Measurements from ENCODE around the gene LAMA2.

Gene LAMA2

DNA sequence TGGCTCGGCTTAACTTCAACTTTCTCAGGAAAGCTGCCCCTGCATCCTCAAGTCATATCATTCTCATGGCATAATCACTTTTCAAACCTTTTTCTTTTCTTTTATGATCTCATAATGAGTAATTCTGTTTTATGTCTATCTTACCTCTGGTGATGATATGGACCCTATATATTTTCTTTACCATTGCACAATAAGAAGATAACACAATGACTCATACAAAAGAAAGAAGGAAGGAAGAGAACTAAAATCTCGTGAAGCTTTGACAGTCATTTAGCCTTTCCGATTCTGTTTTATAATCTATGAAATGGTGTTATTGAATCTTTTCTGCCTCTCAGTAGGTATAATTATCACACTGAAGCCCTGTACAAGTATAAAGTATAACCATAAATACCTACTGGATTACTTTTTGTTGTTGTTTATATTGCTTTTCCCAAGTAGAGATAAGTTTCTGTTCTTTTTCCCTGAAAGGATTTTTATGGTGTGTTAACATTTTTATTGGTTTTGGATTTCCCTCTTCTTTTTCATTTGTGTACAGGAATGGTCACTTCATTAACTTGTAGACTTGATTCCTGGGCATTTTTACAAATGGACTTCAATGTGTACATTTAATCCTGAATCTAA is 300.9 kb downstream of the LAMA2 start:
- no peak for DNase-seq (ENCODE audit: low spot score)

DNA sequence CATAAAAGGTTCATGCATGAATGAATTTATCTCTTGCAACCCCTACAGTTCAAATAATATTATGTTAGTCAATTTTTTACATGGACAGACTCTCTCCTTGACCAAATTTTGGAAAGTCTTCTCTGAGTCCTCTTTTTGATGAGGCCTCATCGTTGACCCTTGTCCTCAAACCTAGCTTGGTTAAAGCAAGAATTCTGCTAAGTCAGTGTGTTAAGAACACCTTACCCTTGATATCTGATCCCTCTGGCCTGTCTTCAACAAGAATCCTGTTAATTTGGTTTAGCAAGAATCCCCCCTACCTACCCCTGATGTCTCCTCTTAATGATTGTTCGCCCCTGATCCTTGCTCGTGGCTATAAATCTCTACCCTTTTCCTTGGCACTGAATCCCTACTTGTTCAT is 301.4 kb downstream of the LAMA2 start:
- DNase-seq (ENCODE audit: low spot score) = no peak

GRCh38 chr6:129184808-129185366 is 301.9 kb downstream of the LAMA2 start:
- DNase-seq (ENCODE audit: low spot score) = no peak

DNA sequence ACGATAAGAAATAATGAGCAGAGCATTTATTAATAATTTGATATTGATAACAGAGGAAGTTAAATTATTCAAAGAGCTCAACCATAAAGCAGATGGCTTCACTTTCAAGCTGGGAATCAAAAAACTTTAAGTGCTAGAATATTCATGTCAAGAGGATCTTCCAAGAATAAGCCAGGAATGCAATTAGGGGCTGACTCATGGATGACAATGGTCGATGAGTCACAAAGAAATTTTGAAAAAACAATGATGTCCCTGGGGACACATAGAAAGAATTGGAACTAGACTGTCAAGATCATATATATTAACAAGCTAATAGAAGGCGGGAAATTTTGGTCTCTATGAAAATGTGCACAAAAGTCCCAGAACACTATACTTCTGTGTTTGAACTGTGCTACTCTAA is 304.1 kb downstream of the LAMA2 start:
- DNase-seq (ENCODE audit: low spot score) = no peak

GRCh38 chr6:129188306-129188705 is 305.4 kb downstream of the LAMA2 start:
- no peak for DNase-seq (ENCODE audit: low spot score)

GRCh38 chr6:129188795-129189194 is 305.9 kb downstream of the LAMA2 start:
- no peak for DNase-seq (ENCODE audit: low spot score)

- no peak for DNase-seq (ENCODE audit: low spot score)
Measured at GRCh38 chr6:129189266-129189665, 306.3 kb downstream of the LAMA2 start.

DNA sequence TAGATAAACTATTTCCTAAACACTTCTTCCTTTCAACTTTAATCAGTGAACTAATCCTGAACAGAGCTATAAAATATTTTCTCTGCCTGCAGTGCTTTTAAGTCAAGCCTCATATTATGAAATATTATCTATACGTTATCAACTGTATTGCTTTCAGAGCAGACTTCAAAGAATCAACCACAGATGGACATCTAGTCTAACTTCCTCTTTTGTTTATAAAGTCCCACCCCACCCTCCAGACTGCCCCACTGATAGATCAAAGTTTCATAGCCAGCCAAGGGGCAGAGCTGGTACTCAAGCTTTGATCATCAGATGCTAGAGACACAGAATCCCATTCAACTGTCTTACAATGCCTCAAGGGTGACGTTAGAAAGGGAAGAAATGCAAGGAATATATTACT is 308.3 kb downstream of the LAMA2 start:
- DNase-seq (ENCODE audit: low spot score) = no peak

DNA sequence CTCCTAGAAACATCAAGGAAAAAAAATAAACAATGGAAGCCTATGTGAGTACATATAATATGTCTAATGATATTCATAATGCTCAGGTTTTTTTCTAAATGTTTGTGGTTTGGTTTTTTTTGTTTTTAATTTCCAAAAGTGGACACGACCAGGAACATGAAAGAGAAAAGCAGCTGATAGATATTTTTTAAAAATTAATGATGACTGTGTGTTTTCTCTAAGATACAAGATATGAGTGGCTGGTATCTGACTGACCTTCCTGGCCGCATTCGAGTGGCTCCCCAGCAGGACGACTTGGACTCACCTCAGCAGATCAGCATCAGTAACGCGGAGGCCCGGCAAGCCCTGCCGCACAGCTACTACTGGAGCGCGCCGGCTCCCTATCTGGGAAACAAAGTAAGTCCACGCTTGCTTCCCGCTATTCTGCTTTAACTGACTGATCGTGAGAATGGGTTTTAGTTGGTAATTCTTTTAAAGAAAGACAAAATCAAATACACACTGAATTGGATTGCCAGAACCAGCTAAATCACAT is 309.6 kb downstream of the LAMA2 start:
- DNase-seq (ENCODE audit: low spot score) = no peak

DNA sequence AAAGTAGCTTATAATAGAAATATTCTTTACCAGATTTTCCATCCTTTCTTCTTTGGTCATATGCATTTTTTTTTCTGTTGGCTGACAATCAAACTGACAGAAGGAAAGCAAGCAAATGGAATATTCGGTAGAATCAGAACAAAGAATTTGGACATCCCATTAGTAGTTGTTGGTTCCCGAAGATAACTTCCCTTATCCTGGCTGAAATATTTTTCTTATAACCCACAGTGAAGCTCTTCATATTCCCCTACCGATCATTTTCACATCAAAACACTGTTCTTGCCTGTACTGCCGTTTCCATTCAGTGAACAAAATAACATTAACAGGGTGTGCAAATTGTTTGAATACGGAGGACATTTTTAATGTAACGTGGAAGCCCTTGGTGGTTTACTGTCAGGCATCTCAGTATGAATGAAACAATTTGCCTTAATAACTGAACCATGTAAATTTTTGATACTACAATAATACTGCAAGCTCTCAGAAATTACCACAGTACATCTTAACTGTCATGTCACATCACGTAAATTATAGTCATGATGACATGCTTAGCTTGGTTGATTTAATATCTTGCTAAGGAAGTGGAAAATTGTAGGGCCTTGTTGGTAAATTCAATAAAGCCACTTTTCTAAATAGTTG is 311.5 kb downstream of the LAMA2 start:
- DNase-seq (ENCODE audit: low spot score) = no peak

DNA sequence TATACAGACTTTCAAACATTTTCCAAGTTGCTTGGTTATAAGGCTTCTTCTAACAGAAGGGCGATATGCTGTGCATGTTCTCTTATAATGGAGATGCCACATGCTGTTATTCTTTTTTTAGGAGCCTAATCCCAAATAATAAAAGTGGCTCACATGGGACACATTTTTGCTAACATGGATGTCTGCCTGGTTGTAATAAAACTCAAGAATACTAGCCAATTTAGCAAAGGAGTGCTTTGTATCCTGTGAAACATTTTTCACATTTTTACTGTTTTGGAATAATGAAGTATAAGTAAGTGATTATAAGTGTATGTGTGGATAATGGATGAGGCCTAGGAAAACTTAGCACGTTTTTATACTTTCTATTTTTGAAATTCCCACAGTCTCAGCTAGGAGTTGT is 312.2 kb downstream of the LAMA2 start:
- no peak for DNase-seq (ENCODE audit: low spot score)

- no peak for DNase-seq (ENCODE audit: low spot score)
Measured at GRCh38 chr6:129195643-129196042, 312.7 kb downstream of the LAMA2 start.

DNA sequence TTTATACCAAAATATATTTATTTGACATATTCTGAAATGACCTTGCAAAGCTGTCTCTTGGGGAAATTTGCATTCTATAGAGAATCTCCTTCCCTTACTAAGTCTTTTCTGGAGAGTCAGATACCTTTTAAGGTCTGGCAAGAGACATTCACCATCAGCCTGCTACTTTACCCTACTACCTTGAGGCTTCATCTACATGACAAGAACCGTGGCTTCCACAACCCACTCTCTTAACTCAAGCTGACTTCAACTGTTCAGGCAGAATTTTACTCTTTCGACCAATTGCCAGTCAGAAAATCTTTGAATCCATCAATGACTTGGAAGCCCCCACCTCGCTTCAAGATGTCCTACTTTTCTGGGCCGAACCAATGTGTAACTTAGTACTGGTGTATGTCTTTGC is 314.2 kb downstream of the LAMA2 start:
- no peak for DNase-seq (ENCODE audit: low spot score)

GRCh38 chr6:129200151-129200550 is 317.2 kb downstream of the LAMA2 start:
- no peak for DNase-seq (ENCODE audit: low spot score)

DNA sequence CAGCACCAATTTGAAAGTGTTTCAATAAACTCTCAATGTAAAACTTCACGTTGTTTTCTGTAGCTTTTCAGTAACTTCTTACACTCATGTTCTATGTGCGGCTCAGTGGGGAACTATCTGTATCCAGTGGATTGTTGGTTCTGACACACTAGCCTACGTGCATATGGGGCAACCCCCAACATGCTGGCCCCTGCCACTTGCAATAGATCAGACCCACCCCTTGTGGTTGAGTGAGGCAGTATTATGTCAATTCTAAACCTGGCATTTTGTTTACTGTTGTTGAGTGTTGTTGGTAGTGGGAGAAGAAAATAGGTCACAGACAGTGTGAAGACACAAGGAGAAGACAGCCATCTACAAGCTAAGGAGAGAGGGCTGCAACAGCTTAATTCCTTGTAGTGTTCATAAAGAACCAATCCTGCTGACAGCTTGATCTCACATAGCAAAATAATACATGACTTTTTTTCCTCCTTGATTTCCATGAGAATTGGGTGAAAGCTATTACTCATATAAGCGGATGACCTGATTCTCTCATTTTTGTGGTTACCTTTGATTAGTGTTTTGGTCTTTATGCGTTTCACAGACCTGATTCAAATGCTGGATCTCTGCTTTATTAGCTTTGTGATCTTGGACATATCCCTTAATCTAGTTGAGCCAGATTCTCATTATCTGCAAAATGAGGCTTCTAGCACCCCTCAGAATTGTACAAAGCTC is 320.4 kb downstream of the LAMA2 start:
- no peak for DNase-seq (ENCODE audit: low spot score)

GRCh38 chr6:129206821-129207220 is 323.9 kb downstream of the LAMA2 start:
- no peak for DNase-seq (ENCODE audit: low spot score)

GRCh38 chr6:129207832-129208231 is 324.9 kb downstream of the LAMA2 start:
- no peak for DNase-seq (ENCODE audit: low spot score)

GRCh38 chr6:129208415-129209034 is 325.6 kb downstream of the LAMA2 start:
- no peak for DNase-seq (ENCODE audit: low spot score)

DNA sequence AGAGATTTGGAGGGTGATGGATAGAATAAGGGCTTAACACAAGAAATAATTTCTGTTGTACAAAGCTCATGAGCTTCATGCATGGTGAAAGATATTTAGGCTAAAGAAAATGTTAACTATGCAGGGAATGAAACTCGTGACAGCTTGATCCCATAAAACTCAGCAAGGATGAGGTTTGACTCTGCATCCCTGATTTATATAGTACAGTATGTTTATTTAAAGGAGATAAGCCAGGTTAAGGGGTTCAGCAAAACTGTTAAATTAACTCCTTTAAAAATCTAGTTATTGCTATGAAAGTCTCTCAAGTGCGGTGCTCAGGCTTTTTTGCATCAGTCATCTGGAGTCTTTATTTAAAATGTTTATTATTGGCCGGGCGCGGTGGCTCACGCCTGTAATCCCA is 326.4 kb downstream of the LAMA2 start:
- no peak for DNase-seq (ENCODE audit: low spot score)

GRCh38 chr6:129210684-129211083 is 327.7 kb downstream of the LAMA2 start:
- no peak for DNase-seq (ENCODE audit: low spot score)

DNA sequence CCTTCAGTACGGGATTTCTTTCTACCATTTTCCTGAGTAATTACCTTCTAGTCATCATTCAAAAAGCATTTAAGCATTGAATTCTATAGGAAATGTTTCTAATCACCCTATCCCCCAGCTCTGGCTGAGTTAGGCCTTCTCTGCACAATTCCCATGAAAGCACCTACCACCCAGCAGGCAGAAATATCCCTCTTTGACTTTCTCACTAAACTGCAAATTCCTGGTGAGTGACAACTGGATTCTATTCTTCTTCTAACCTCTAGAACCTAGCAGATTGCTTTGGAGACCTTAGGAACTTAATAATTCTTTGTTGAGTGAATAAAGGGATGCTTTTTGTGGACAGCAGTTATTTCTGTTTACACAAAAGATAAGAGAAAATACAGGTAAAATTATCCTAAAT is 328.7 kb downstream of the LAMA2 start:
- DNase-seq (ENCODE audit: low spot score) = no peak

DNA sequence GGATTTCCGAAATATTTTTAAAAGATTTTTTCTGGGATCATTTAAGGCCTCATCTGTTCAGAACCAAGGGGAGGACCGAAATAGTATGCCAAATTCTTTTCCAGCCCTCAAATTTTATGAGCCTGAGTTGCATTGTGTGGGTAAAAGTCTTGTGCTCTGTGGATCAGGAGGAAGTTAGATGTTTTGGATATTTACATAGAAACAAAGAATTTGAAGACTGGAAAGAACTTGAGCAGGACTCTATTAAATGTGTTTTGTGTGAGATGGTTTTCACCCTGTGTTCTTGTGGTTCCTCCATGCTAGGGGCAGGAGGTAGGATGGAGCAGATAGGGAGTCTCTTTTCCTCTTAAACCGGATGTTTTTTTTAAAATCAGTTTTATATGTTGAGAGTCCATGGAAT is 329.1 kb downstream of the LAMA2 start:
- DNase-seq (ENCODE audit: low spot score) = no peak

DNA sequence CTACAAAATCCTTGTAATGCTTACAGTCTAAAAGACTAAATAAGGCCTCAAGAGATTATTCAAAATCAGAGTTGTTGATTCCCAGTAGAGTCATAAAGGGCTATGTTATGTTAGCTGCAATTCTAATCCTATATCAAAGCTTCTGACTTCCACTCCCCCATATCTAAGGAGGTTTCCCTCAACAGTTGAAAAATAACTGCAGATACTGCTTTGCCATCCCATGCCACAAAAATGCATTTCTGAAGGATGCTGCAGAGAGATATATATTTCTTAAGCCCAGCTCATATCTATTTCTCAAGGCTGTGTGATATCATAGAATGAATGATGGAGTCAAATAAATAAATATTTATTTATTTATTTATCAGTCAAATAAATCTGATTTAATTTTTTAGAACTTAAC is 332.3 kb downstream of the LAMA2 start:
- no peak for DNase-seq (ENCODE audit: low spot score)
